Coronary artery (tissue), 2 donors: ENCODE measurements around the gene SCGN.

Source experiments
- DNase-seq: peaks from one replicate; pipeline ENCODE4 v3.0.0-alpha.2; 2017; ENCODE audit warnings: low spot score
- H3K27ac ChIP-seq, 2 donors: fragments of 200-600 bp; sonication (generic); one replicate each; pipeline ENCODE4 v1.5.1; 2016 to 2019
- H3K4me3 ChIP-seq: fragments of 200-600 bp; sonication (generic); 2 replicates; pipeline ENCODE4 v1.5.1; 2016; ENCODE audit warnings: mild to moderate bottlenecking, moderate library complexity
- CTCF ChIP-seq: fragments of 200-600 bp; sonication (generic); IDR thresholded peaks from one replicate; pipeline ENCODE4 v1.5.1; 2019; ENCODE audit warnings: antibody characterized with exemption

Gene SCGN

GRCh38 chr6:25652007-25652515, at the start of gene SCGN:
TSS of gene SCGN (plus strand) at chr6:25652215. CDS start at chr6:25652404, 189 bp downstream.
- DNase-seq = no peak
- no peak within 1 kb of the TSS for H3K27ac ChIP-seq
- TF ChIP-seq CTCF = no peak
- H3K4me3 ChIP-seq = peak within 1 kb of the TSS; percentile 31

- Histone ChIP-seq H3K4me3 (no peak overlapping the region), H3K27ac (no peak overlapping the region)
- no peak for TF ChIP-seq CTCF
- DNase-seq = no peak
Observed at GRCh38 chr6:25602674-25602982, 49.4 kb upstream of the SCGN start.

GRCh38 chr6:25603251-25603650, 48.8 kb upstream of the SCGN start:
- no peak for TF ChIP-seq CTCF
- no peak overlapping the region for H3K4me3 ChIP-seq
- no peak for DNase-seq
- H3K27ac ChIP-seq = no peak overlapping the region

- H3K4me3 ChIP-seq = no peak overlapping the region
- H3K27ac ChIP-seq = no peak overlapping the region
- TF ChIP-seq CTCF = no peak
- DNase-seq = no peak
Observed at GRCh38 chr6:25606151-25606550, 45.9 kb upstream of the SCGN start.

GRCh38 chr6:25608558-25609174, 43.3 kb upstream of the SCGN start:
- no peak for DNase-seq
- Histone ChIP-seq H3K4me3 (no peak overlapping the region), H3K27ac (no peak overlapping the region)
- no peak for TF ChIP-seq CTCF

- TF ChIP-seq CTCF = no peak
- Histone ChIP-seq H3K4me3 (no peak overlapping the region), H3K27ac (no peak overlapping the region)
- DNase-seq = no peak
Observed at GRCh38 chr6:25612666-25613065, 39.3 kb upstream of the SCGN start.

- Histone ChIP-seq H3K27ac (no peak overlapping the region), H3K4me3 (no peak overlapping the region)
- no peak for DNase-seq
- no peak for TF ChIP-seq CTCF
Observed at GRCh38 chr6:25613415-25613814, 38.6 kb upstream of the SCGN start.
